Measurements from ENCODE around the gene PSMB9. TPM values are rescaled to one million over a fixed set of nuclear protein-coding genes. Genes with fewer than 3 reads are reported as not detected.

PSMB9 gene
- total RNA-seq, 4 donors from 2014 or later = 21.6 to 49.9 (median 30.7) TPM

DNA sequence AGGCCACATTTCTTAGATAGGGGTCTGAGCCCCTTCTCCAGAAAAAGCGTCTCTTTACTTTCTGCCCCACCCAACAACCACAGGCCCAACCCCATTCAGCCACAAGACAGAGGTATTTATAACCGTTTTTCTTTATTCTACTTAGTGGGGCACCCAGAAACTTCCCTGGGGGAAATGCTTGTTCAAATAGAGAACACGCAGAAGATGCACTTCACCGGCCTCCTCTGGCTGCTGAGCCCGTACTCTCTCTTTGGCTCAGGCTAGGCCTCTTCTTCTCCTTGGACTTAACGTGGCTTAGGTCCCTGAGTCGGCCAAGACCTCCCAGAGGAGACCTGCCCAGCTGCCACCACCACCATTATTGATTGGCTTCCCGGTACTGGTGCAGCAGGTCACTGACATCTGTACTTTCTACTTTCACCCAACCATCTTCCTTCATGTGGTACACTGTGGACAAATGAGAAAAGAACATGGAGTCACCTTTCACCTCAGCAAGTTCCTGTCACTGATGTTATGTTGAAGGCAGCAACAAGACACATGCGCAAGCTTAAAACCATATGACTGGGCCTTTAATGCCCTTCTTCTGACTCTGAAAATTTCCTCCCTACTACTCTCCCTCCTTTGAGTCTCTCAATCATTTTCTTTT, 13.3 kb upstream of the PSMB9 start:
- TF ChIP-seq, protein P1, sequence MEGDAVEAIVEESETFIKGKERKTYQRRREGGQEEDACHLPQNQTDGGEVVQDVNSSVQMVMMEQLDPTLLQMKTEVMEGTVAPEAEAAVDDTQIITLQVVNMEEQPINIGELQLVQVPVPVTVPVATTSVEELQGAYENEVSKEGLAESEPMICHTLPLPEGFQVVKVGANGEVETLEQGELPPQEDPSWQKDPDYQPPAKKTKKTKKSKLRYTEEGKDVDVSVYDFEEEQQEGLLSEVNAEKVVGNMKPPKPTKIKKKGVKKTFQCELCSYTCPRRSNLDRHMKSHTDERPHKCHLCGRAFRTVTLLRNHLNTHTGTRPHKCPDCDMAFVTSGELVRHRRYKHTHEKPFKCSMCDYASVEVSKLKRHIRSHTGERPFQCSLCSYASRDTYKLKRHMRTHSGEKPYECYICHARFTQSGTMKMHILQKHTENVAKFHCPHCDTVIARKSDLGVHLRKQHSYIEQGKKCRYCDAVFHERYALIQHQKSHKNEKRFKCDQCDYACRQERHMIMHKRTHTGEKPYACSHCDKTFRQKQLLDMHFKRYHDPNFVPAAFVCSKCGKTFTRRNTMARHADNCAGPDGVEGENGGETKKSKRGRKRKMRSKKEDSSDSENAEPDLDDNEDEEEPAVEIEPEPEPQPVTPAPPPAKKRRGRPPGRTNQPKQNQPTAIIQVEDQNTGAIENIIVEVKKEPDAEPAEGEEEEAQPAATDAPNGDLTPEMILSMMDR (IDR thresholded peaks at IDR 0.05; ENCODE audit: low read depth) = no peak

DNA sequence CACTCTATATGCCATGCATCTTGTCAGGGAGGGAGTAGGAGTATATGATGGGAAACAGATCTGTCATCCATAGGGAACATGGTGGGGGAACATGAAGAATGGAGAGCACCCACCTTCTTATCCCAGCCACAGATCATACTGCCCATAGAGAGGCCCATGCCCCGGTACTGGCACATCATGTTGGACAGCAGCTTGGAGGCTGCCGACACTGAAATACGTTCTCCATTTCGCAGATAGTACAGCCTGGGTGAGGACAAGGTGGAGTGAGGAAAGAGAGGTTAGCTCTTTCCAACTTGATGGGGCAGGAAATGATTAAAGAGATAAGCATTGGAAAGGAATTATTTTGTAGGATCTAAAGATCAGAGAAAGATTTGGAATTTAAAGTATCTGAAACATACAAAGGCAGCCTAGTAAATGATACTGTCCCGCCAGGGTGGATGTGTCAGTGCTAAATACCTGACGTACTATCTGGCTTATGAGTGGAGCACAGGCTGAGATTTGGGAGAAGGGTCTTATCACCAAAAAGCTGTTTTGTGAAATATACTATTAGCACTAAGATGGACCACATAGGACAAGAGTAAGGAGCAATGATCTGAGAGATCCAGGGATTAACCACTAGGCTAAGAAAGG, 11.9 kb upstream of the PSMB9 start:
- TF ChIP-seq, protein P1 (IDR thresholded peaks at IDR 0.05; ENCODE audit: low read depth) = no peak

DNA sequence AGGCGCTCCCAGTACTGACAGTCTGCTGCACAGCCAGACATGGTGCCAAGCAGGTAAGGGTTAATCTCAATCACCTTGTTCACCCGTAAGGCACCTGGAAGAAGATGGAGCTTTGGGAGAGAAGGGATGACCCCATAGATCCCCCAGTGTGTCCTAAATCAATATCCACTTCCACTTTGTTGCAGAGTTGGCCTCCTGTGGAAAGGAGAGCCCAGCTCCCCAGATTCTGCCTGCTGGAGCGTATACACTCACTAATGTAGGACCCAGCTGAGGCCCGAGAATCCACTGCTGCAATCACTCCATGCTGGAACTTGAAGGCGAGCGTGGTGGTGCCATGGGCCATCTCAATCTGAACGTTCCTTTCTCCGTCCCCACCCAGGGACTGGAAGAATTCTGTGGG, 11.3 kb upstream of the PSMB9 start:
- TF ChIP-seq, protein P1 (IDR thresholded peaks at IDR 0.05; ENCODE audit: low read depth) = no peak

DNA sequence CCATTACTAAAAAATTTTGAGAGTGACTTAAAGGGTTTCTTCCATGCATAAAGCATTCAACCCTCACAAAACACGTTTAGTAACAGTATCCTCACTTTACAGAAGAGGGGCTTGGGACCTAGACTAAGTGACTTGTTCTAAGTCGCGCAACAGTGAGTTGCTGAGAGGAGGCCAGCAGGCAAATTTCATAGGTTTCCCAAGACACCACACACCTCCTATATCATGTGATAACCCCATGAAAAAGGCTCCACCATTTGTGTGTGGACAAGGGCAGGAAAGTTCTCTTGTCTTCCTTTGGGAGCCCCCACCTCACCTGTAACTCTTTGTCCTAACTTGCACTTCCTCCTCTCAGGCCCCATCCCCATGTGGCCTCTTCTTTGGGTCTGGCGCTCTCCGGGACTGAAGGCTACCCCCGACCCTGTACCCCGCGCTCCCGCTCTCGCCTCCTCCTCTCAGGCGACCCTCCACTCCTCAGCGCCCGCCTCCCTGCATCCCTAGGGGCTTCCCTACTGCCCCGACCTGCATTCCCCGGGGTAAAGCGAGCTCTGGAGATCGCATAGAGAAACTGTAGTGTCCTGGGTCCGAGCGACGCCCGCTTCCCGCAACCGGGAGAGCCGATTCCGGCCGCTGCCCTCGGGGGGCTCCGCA, 10.5 kb upstream of the PSMB9 start:
- TF ChIP-seq, protein P1 (IDR thresholded peaks at IDR 0.05; ENCODE audit: low read depth) = no peak

DNA sequence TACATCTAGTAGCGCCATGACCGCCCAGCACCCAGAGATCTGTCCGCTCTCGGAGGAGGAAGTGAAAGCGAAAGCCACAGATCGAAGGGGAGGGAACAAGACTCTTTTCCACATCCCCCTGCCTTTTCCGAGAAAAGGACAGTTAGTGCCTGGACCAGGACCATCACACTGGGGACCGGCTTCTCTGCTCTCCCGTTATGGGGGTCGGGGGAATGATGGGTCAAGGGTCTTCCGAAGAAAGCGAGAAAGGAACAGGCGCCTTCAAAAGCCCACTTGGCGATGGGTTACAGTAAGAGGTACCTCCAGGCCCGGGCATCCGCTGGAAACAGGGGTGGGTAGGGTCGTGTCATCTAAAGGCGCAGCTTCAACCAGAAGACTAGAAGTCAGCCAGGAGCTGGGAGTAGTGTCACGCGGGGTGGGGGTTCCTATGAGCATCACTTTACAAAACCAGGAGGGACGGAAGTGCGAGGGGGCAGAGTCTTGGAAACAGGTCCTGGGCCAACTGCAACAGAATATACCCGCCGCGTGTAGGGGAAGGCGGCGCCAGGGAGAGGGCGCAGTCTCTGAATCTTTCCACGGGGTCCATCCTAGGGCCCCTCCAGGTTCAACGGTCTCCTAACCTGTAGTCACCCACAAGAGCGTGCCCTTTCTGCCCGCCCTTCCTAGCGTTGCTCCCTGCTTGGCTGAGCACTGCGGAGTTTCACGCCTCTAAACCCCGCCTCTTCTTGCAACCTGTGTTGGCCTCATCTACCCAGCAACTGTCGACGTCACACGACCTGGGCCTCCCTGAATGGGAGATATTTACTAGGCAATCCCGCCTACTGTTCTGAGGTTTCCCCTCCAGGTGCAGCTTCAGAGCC, 9.8 kb upstream of the PSMB9 start, which contains the start of gene PSMB8:
TSS of gene PSMB8 (minus strand) at position 69 of the 860 bp plus-strand sequence. CDS start at position 18, 51 bp downstream.
- TF ChIP-seq, protein P1 (IDR thresholded peaks at IDR 0.05; ENCODE audit: low read depth) = no peak

DNA sequence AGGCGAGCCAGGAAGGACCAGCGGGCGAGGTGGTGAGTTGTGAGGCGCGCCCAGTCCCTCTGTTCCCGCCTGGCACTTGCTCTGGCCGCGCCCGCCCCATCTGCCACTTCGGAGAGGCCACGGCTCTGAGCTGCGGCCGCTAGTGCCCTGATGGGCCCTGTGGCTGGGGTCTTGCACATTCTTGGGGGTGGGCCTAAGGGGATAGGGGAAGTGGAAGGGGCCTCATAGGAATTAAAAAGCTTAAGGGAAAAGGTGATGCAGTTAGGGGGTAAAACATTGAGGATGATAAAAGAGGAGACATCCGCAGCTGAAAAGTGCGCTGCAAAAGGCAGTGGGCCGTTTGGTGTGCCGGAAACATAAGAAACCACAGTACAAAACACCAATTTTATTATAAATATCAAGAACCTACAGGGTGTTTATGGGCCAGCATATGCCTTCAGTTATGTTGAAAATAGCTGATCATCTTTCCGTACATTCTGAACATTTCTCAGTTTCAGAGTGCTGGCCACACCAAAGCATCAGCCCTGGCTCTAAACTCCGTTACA, 9.1 kb upstream of the PSMB9 start:
- TF ChIP-seq, protein P1 (IDR thresholded peaks at IDR 0.05; ENCODE audit: low read depth) = no peak
